LNCAP (cell line): ENCODE data around the gene ZRANB1.

Experiments
- TF ChIP-seq, protein P1 (sequence below): fragments of 450-650 bp; IDR thresholded peaks from 2 replicates; pipeline ENCODE4 v1.5.1; 2017; ENCODE audit warnings: mild to moderate bottlenecking

ZRANB1 gene

DNA sequence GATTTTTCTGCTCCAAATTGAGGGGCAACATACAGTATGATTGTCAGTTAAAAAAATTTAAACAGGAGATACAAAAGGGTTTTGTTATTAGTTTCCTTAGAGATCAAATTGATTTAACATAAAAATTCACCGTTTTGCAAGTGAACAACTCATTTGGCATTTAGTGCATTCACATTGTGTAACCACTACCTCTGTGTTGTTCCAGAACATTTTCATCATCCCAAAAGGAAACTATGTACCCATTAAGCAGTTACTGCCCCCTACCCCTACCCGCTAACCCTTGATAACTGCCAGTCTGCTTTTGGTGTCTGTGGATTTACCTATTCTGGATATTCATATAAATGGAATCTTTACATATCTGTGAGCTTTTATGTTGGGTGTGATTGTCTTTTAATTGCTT is 3.1 kb downstream of the ZRANB1 start:
- TF ChIP-seq, protein P1, sequence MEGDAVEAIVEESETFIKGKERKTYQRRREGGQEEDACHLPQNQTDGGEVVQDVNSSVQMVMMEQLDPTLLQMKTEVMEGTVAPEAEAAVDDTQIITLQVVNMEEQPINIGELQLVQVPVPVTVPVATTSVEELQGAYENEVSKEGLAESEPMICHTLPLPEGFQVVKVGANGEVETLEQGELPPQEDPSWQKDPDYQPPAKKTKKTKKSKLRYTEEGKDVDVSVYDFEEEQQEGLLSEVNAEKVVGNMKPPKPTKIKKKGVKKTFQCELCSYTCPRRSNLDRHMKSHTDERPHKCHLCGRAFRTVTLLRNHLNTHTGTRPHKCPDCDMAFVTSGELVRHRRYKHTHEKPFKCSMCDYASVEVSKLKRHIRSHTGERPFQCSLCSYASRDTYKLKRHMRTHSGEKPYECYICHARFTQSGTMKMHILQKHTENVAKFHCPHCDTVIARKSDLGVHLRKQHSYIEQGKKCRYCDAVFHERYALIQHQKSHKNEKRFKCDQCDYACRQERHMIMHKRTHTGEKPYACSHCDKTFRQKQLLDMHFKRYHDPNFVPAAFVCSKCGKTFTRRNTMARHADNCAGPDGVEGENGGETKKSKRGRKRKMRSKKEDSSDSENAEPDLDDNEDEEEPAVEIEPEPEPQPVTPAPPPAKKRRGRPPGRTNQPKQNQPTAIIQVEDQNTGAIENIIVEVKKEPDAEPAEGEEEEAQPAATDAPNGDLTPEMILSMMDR: no peak

GRCh38 chr10:124946945-124947344 is 5.0 kb downstream of the ZRANB1 start:
- TF ChIP-seq, protein P1: no peak

GRCh38 chr10:124949543-124949942 is 7.6 kb downstream of the ZRANB1 start:
- TF ChIP-seq, protein P1: no peak

- TF ChIP-seq, protein P1: no peak
Measured at GRCh38 chr10:124952123-124952522, 10.2 kb downstream of the ZRANB1 start.

DNA sequence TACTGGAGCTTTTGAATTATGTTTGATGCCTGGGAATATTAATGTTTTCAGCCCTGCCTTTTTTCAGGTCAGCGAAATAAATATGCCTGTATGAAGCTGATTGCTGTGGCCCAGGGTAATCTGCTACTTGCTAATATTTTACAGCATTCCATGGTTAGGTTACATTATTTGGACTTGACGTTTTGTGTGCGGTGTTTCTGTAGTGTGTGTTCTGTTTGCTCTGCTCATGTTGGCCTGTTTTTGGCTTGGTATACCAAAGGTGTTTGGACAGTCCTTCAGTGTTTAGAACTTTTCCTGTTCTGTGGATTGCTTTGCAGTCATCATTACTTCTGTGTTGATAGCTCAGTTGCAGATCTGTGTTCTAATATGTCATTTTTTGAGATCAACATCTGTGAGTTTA is 11.5 kb downstream of the ZRANB1 start:
- TF ChIP-seq, protein P1: no peak

GRCh38 chr10:124955243-124955642 is 13.3 kb downstream of the ZRANB1 start:
- TF ChIP-seq, protein P1: no peak

- TF ChIP-seq, protein P1: no peak
Measured at GRCh38 chr10:124955868-124956267, 13.9 kb downstream of the ZRANB1 start.

DNA sequence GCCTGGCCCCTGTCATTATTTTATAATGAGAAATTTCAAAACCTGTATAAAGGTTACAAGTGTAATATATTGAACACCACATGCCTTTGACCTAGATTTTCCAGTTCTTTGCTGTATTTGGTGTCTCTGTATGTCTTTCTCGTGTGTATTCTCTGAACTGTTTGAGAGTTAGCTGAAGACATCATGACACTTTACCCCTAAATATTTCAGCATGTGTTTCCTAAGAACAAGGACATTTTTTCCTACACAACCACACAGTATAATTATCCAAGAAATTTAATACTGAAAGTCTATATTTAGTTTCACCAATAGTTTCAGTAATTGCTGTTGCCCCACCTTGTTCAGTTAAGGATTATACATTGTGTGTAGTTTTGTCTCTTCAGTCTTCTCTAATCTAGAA is 14.8 kb downstream of the ZRANB1 start:
- TF ChIP-seq, protein P1: no peak
